ENCODE data around the gene ECHDC1. TPM values are rescaled to one million over a fixed set of nuclear protein-coding genes. Genes with fewer than 3 reads are reported as not detected.

The ECHDC1 gene
- total RNA-seq, 1 donor from 2014 or later: 47.2 TPM

DNA sequence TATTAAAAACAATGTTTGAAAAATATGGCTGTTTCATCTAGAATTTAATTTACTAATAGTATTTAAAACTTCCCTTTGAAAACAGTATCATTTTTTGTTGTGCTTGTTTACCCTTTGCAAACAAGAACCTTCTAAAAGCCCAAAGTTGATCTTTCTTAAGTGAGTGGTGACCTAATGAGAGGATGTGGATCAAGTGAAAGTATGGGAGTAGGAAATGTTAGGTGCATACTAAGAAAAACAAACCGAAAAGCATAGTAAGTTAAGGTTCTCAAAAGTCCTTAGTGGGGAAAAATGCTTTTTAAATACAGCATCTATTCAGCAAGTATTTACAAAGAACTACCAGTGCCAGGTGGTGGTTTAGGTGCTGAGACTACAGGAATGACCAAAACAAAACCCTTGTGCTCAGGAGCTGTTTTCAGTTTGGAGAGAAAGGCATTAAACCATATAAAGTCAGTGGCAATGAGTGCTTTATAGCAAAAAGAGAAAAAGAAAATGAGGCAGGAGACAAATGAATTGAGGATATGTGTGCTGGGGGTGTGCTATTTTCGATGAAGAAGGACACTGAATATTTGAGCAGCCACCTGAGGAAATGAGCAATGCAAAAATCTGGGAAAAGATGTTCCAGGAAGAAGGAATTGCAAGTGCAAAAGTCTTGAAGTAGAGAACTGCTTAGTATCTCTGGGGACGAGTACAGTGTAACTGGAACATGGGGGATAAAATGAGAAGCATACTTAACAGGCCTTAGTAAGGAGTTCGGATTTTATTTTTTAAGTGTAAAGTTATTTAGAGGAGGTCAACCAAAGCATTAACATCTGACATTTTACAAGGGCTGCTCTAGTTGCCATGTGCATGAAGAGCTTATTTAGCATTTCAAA is 52.8 kb downstream of the ECHDC1 start:
- peaks cover 6% of the 10 kb centered on the region for H3K79me2 ChIP-seq (ENCODE audit: insufficient read depth, low read length)
- no peak overlapping the region for H3K9ac ChIP-seq (ENCODE audit: low read length)
- TF ChIP-seq EZH2 (IDR thresholded peaks at IDR 0.05; ENCODE audit: insufficient read depth, low read length): no peak
- TF ChIP-seq, protein P1, sequence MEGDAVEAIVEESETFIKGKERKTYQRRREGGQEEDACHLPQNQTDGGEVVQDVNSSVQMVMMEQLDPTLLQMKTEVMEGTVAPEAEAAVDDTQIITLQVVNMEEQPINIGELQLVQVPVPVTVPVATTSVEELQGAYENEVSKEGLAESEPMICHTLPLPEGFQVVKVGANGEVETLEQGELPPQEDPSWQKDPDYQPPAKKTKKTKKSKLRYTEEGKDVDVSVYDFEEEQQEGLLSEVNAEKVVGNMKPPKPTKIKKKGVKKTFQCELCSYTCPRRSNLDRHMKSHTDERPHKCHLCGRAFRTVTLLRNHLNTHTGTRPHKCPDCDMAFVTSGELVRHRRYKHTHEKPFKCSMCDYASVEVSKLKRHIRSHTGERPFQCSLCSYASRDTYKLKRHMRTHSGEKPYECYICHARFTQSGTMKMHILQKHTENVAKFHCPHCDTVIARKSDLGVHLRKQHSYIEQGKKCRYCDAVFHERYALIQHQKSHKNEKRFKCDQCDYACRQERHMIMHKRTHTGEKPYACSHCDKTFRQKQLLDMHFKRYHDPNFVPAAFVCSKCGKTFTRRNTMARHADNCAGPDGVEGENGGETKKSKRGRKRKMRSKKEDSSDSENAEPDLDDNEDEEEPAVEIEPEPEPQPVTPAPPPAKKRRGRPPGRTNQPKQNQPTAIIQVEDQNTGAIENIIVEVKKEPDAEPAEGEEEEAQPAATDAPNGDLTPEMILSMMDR (IDR thresholded peaks at IDR 0.05; ENCODE audit: insufficient read depth, low read depth, low read length): no peak
- peaks cover 27% of the 10 kb centered on the region for H3K36me3 ChIP-seq (ENCODE audit: insufficient read depth, low read length)
- no peak overlapping the region for H3K27ac Mint-ChIP-seq (ENCODE audit: unreplicated experiment)
- H4K20me1 ChIP-seq (ENCODE audit: insufficient read depth, low read length): peaks cover 27% of the 10 kb centered on the region
- no peak for DNase-seq (ENCODE audit: low read depth)
- H2AFZ ChIP-seq (ENCODE audit: low read depth, low read length): no peak overlapping the region
- H3K4me1 ChIP-seq (ENCODE audit: insufficient read depth, low read length): no peaks in the 10 kb centered on the region
- H3K9me3 Mint-ChIP-seq (ENCODE audit: unreplicated experiment): no peaks in the 10 kb centered on the region
- H3K9me3 ChIP-seq (ENCODE audit: insufficient read depth, low read depth, low read length): no peaks in the 10 kb centered on the region
- H3K36me3 Mint-ChIP-seq (ENCODE audit: low read depth, unreplicated experiment): peaks cover 16% of the 10 kb centered on the region
- no peak overlapping the region for H3K27ac ChIP-seq (ENCODE audit: low read depth, low read length)
- H3K4me3 ChIP-seq (ENCODE audit: insufficient read depth, low read depth, low read length): no peak overlapping the region
- H3K27me3 Mint-ChIP-seq (ENCODE audit: low read depth, unreplicated experiment): no peaks in the 10 kb centered on the region
- peaks cover 10% of the 10 kb centered on the region for H3K4me1 Mint-ChIP-seq (ENCODE audit: low read depth, unreplicated experiment)
- H3K27me3 ChIP-seq (ENCODE audit: insufficient read depth, low read length): no peaks in the 10 kb centered on the region
- FAIRE-seq: no peak
- no peak overlapping the region for H3K4me2 ChIP-seq (ENCODE audit: low read length)
- H3K4me3 Mint-ChIP-seq (ENCODE audit: unreplicated experiment): no peak overlapping the region

DNA sequence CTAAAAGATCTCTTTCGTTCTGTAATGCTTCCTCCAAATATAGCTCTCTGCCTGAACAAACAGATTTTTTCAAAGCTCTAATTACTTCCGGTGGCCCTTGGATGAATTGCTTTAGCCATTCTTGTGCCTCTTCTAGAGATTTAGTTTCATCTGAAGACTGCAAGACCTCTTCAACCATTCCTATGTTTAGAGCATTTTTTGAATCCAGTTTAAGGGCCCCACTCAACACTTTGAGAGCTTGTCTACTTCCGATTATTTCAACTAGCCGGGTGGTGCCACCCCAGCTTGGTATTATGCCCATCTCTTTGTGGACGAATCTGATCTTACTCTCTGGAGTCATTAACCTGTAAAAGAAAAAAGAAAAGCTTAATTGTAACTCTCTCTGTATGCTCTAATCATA is 53.5 kb downstream of the ECHDC1 start:
- H3K4me1 ChIP-seq (ENCODE audit: insufficient read depth, low read length): no peaks in the 10 kb centered on the region
- H3K79me2 ChIP-seq (ENCODE audit: insufficient read depth, low read length): peaks cover 7% of the 10 kb centered on the region
- H3K9me3 ChIP-seq (ENCODE audit: insufficient read depth, low read depth, low read length): no peaks in the 10 kb centered on the region
- no peak overlapping the region for H3K4me3 Mint-ChIP-seq (ENCODE audit: unreplicated experiment)
- no peaks in the 10 kb centered on the region for H3K9me3 Mint-ChIP-seq (ENCODE audit: unreplicated experiment)
- H3K4me2 ChIP-seq (ENCODE audit: low read length): no peak overlapping the region
- no peak overlapping the region for H3K27ac Mint-ChIP-seq (ENCODE audit: unreplicated experiment)
- H3K36me3 ChIP-seq (ENCODE audit: insufficient read depth, low read length): peaks cover 27% of the 10 kb centered on the region
- H4K20me1 ChIP-seq (ENCODE audit: insufficient read depth, low read length): peaks cover 27% of the 10 kb centered on the region
- TF ChIP-seq, protein P1 (IDR thresholded peaks at IDR 0.05; ENCODE audit: insufficient read depth, low read depth, low read length): no peak
- TF ChIP-seq EZH2 (IDR thresholded peaks at IDR 0.05; ENCODE audit: insufficient read depth, low read length): no peak
- FAIRE-seq (no peak), DNase-seq (ENCODE audit: low read depth) (no peak)
- no peak overlapping the region for H2AFZ ChIP-seq (ENCODE audit: low read depth, low read length)
- no peaks in the 10 kb centered on the region for H3K27me3 Mint-ChIP-seq (ENCODE audit: low read depth, unreplicated experiment)
- H3K27ac ChIP-seq (ENCODE audit: low read depth, low read length): no peak overlapping the region
- H3K27me3 ChIP-seq (ENCODE audit: insufficient read depth, low read length): no peaks in the 10 kb centered on the region
- no peak overlapping the region for H3K4me3 ChIP-seq (ENCODE audit: insufficient read depth, low read depth, low read length)
- peaks cover 10% of the 10 kb centered on the region for H3K4me1 Mint-ChIP-seq (ENCODE audit: low read depth, unreplicated experiment)
- peaks cover 16% of the 10 kb centered on the region for H3K36me3 Mint-ChIP-seq (ENCODE audit: low read depth, unreplicated experiment)
- no peak overlapping the region for H3K9ac ChIP-seq (ENCODE audit: low read length)

DNA sequence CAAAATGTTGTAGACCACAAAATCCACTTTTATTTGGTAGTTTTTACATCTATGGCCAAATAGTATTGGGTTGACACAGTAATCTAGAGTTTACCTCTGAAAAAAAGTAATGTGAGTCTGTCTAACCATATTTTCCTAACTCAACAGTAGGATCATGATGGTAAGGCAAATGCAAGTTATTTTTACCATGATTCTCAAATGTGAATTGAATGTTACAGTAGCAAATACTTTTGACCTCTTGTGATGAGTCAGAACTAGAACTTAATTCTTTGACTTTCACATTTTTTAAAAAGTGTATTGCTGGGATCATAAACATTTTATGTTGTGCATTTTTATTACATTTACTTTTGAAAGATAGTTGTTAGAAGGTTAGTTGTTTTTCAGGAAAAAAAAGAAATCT is 54.7 kb downstream of the ECHDC1 start:
- H3K27ac Mint-ChIP-seq (ENCODE audit: unreplicated experiment): no peak overlapping the region

More for the DNA sequence above, 54.7 kb downstream of the ECHDC1 start:
- Histone ChIP-seq H3K9ac (ENCODE audit: low read length) (no peak overlapping the region), H3K4me3 (ENCODE audit: insufficient read depth, low read depth, low read length) (no peak overlapping the region), H3K27me3 (ENCODE audit: insufficient read depth, low read length) (no peaks in the 10 kb centered on the region), H3K36me3 (ENCODE audit: insufficient read depth, low read length) (peaks cover 25% of the 10 kb centered on the region), H3K4me1 (ENCODE audit: insufficient read depth, low read length) (no peaks in the 10 kb centered on the region), H3K9me3 (ENCODE audit: insufficient read depth, low read depth, low read length) (no peaks in the 10 kb centered on the region), H4K20me1 (ENCODE audit: insufficient read depth, low read length) (peaks cover 27% of the 10 kb centered on the region), H2AFZ (ENCODE audit: low read depth, low read length) (no peak overlapping the region), H3K27ac (ENCODE audit: low read depth, low read length) (no peak overlapping the region), H3K79me2 (ENCODE audit: insufficient read depth, low read length) (peaks cover 7% of the 10 kb centered on the region), H3K4me2 (ENCODE audit: low read length) (no peak overlapping the region)
- no peak for FAIRE-seq
- H3K4me3 Mint-ChIP-seq (ENCODE audit: unreplicated experiment): no peak overlapping the region
- no peak for DNase-seq (ENCODE audit: low read depth)
- H3K27me3 Mint-ChIP-seq (ENCODE audit: low read depth, unreplicated experiment): no peaks in the 10 kb centered on the region
- peaks cover 10% of the 10 kb centered on the region for H3K4me1 Mint-ChIP-seq (ENCODE audit: low read depth, unreplicated experiment)
- no peaks in the 10 kb centered on the region for H3K9me3 Mint-ChIP-seq (ENCODE audit: unreplicated experiment)
- H3K36me3 Mint-ChIP-seq (ENCODE audit: low read depth, unreplicated experiment): peaks cover 12% of the 10 kb centered on the region
- TF ChIP-seq, protein P1 (IDR thresholded peaks at IDR 0.05; ENCODE audit: insufficient read depth, low read depth, low read length): no peak
- no peak for TF ChIP-seq EZH2 (IDR thresholded peaks at IDR 0.05; ENCODE audit: insufficient read depth, low read length)
